Femur (tissue), 1 donor: ENCODE measurements around the gene MRPS9.

Experiments used
- DNase-seq: peaks from one replicate; pipeline ENCODE4 v3.0.0-alpha.2; 2017

The MRPS9 gene

GRCh38 chr2:105037572-105038382, at the start of gene MRPS9:
Gene MRPS9 (plus strand): TSS chr2:105038069. CDS start chr2:105038093, 24 bp downstream.
- DNase-seq = peak; percentile 99

GRCh38 chr2:105005181-105005951, 32.5 kb upstream of the MRPS9 start:
- no peak for DNase-seq

- DNase-seq = no peak
Observed at GRCh38 chr2:105007367-105007766, 30.5 kb upstream of the MRPS9 start.

GRCh38 chr2:105032476-105032875, 5.4 kb upstream of the MRPS9 start:
- no peak for DNase-seq

GRCh38 chr2:105034170-105034569, 3.7 kb upstream of the MRPS9 start:
- no peak for DNase-seq

GRCh38 chr2:105038383-105039061, 653 bp downstream of the MRPS9 start:
- DNase-seq = peak; percentile 16

- no peak for DNase-seq
Observed at GRCh38 chr2:105039559-105039958, 1.7 kb downstream of the MRPS9 start.

GRCh38 chr2:105042189-105042588, 4.3 kb downstream of the MRPS9 start:
- no peak for DNase-seq

GRCh38 chr2:105052773-105053172, 14.9 kb downstream of the MRPS9 start:
- DNase-seq = peak; percentile 33

- DNase-seq = no peak
Observed at GRCh38 chr2:105055613-105056012, 17.7 kb downstream of the MRPS9 start.

- DNase-seq = no peak
Observed at GRCh38 chr2:105056245-105056644, 18.4 kb downstream of the MRPS9 start.

- DNase-seq = no peak
Observed at GRCh38 chr2:105057005-105057404, 19.1 kb downstream of the MRPS9 start.

- DNase-seq = no peak
Observed at GRCh38 chr2:105061560-105061959, 23.7 kb downstream of the MRPS9 start.

- no peak for DNase-seq
Observed at GRCh38 chr2:105062158-105062557, 24.3 kb downstream of the MRPS9 start.

- DNase-seq = no peak
Observed at GRCh38 chr2:105068387-105068786, 30.5 kb downstream of the MRPS9 start.

- DNase-seq = no peak
Observed at GRCh38 chr2:105068875-105069274, 31.0 kb downstream of the MRPS9 start.

GRCh38 chr2:105070010-105070865, 32.4 kb downstream of the MRPS9 start:
- no peak for DNase-seq

GRCh38 chr2:105071379-105071778, 33.5 kb downstream of the MRPS9 start:
- DNase-seq = no peak

- no peak for DNase-seq
Observed at GRCh38 chr2:105072039-105072438, 34.2 kb downstream of the MRPS9 start.

GRCh38 chr2:105073591-105073990, 35.7 kb downstream of the MRPS9 start:
- no peak for DNase-seq

- no peak for DNase-seq
Observed at GRCh38 chr2:105076121-105076520, 38.3 kb downstream of the MRPS9 start.

- DNase-seq = no peak
Observed at GRCh38 chr2:105078906-105079495, 41.1 kb downstream of the MRPS9 start.
